ENCODE data around the gene FADS3. TPM values are rescaled to one million over a fixed set of nuclear protein-coding genes. Genes with fewer than 3 reads are reported as not detected.

FADS3 gene
- total and polyA plus RNA-seq, 9 of the 15 experiments (the other 6 are each of a cell fraction or from before 2014, with no cell fraction given), result 0.97 to 148 (median 92.7) TPM

GRCh38 chr11:61898247-61898582, 6.9 kb upstream of the FADS3 start:
- in situ Hi-C loops (cut with MboI), result loop anchor here (5.0 kb wide), 3 partner anchors 49 to 209 kb away; no protein-coding TSS in a partner anchor
- intact Hi-C loops (cut with micrococcal nuclease), result loop anchor here (2.0 kb wide), 1 partner anchor 101 kb away; no protein-coding TSS in a partner anchor
- WGBS (ENCODE audit: insufficient coverage, low coverage, missing lambda C conversion rate), result 75% methylated on average over 7 of the region's 9 CpGs
- TF ChIP-seq RERE (CRISPR knock-in tag; IDR thresholded peaks at IDR 0.05; ENCODE audit: borderline replicate concordance), result 0 out of 2 replicates have a peak, but pooled peaks have one; percentile 39
- TF ChIP-seq BDP1 (IDR thresholded peaks at IDR 0.05; ENCODE audit: insufficient read depth, insufficient read length), result no peak
- ChIA-PET POLR2A (interaction anchor here (0.6 to 10.7 kb wide), 5 partner anchors 49 to 105 kb away, joined by 3 to 109 read pairs (median 25); partner anchors contain the start of genes BEST1 and FTH1), CTCF (ENCODE audit: low intra/inter-chr PET ratio) (interaction anchor here (0.8 to 6.7 kb wide), 5 partner anchors 49 to 209 kb away, joined by 3 to 98 read pairs (median 51); no protein-coding TSS in a partner anchor)
- Histone ChIP-seq H3K9ac (ENCODE audit: insufficient read depth in 1 of 2, low read depth in 2 of 2, low read length in 2 of 2) (peak overlapping the region in 1 of 2 experiments; percentile 47; a peak in 2 of 4 replicates), H3K27me3 (ENCODE audit: control insufficient read depth in 2 of 2, insufficient read depth in 2 of 2, low read length in 2 of 2) (no peaks in the 10 kb centered on the region), H3K79me2 (ENCODE audit: control insufficient read depth, insufficient read depth, low read length) (no peaks in the 10 kb centered on the region), H3K27ac (ENCODE audit: extremely low read depth, low read depth, low read length) (no peak overlapping the region; the same call in 2 of the 3 replicates), H3K4me3 (no peak overlapping the region), H2AFZ (ENCODE audit: low read depth, low read length) (no peak overlapping the region), H3K36me3 (ENCODE audit: control insufficient read depth, insufficient read depth, low read length) (peaks cover 72% of the 10 kb centered on the region; the same call in 2 of the 3 replicates), H3K9me3 (replicated peaks; ENCODE audit: control insufficient read depth, insufficient read depth, low read depth, low read length) (no peaks in the 10 kb centered on the region), H4K20me1 (replicated peaks; ENCODE audit: control insufficient read depth, insufficient read depth, low read length) (no peaks in the 10 kb centered on the region), H3K4me1 (replicated peaks in 1 of 2; ENCODE audit: control insufficient read depth in 2 of 2, insufficient read depth in 2 of 2, low read length in 2 of 2) (peaks cover 4 to 38% of the 10 kb centered on the region in 2 experiments; a peak in 4 of 5 replicates), H3K9me1 (ENCODE audit: control insufficient read depth, insufficient read depth, low read length) (no peaks in the 10 kb centered on the region), H3K4me2 (ENCODE audit: insufficient read depth, low read length) (no peak overlapping the region)
- no TSS peak for BruUV-seq (replicated peaks)
- no peak for ATAC-seq
- FAIRE-seq, result no peak
- DNase-seq (ENCODE audit: extremely low read depth in 1 of 4, low spot score in 3 of 4), result no peak

Measured in K562 (cell line).